H1 (cell line): ENCODE results near the gene ARHGEF3. TPM values are rescaled to one million over a fixed set of nuclear protein-coding genes. Genes with fewer than 3 reads are reported as not detected.

Experiments
- CTCF ChIA-PET: fragments of 300-600 bp; sonication (Branson Sonifier 250); formaldehyde crosslinking; loops from one replicate; lab custom pipeline; 2021; ENCODE audit not compliant: partially characterized antibody; lab: Charles Lee
- POLR2A ChIA-PET: fragments of 300-600 bp; sonication (Branson Sonifier 250); formaldehyde crosslinking; loops from one replicate; lab custom pipeline; 2021; ENCODE audit warnings: inconsistent platforms; ENCODE audit not compliant: partially characterized antibody; lab: Charles Lee
- DNase-seq, 2 experiments: peaks; one replicate each; pipeline versions ENCODE4 v3.0.0 to v3.0.0-alpha.2; 2010 to 2022; ENCODE audit warnings: low spot score in 2 of 2, low read depth in 1 of 2, mixed read lengths in 1 of 2
- FAIRE-seq: peaks from 2 replicates; lab custom pipeline; 2011; peaks lifted over from hg19 to GRCh38; lab: Jason Lieb, UNC
- H2AFZ ChIP-seq: 2 replicates; pipeline ENCODE4 v1.8.1; 2012; ENCODE audit warnings: low read length, inconsistent platforms
- H2AK5ac ChIP-seq: 2 replicates; pipeline ENCODE4 v1.6.1; 2013; ENCODE audit warnings: low read depth, low read length
- H2BK120ac ChIP-seq: replicated peaks from 2 replicates; pipeline ENCODE3; 2013; ENCODE audit warnings: low read depth, low read length, inconsistent platforms
- H2BK12ac ChIP-seq: 2 replicates; pipeline ENCODE4 v1.6.1; 2013; ENCODE audit warnings: low read depth, low read length
- H2BK15ac ChIP-seq: 2 replicates; pipeline ENCODE4 v1.6.1; 2013; ENCODE audit warnings: low read length
- H2BK20ac ChIP-seq: 2 replicates; pipeline ENCODE4 v1.6.1; 2013; ENCODE audit warnings: low read length
- H2BK5ac ChIP-seq: 2 replicates; pipeline ENCODE4 v1.6.1; 2013; ENCODE audit warnings: low read depth, low read length
- H3K14ac ChIP-seq: 2 replicates; pipeline ENCODE4 v1.6.1; 2013; ENCODE audit warnings: inconsistent platforms; ENCODE audit not compliant: insufficient read length
- H3K18ac ChIP-seq: 2 replicates; pipeline ENCODE4 v1.6.1; 2013; ENCODE audit warnings: low read length; ENCODE audit errors: extremely low read depth
- H3K23ac ChIP-seq: 2 replicates; pipeline ENCODE4 v1.6.1; 2013; ENCODE audit warnings: inconsistent platforms; ENCODE audit not compliant: insufficient read length
- H3K23me2 ChIP-seq: 2 replicates; pipeline ENCODE4 v1.6.1; 2013; ENCODE audit warnings: low read depth, low read length
- H3K27ac ChIP-seq: 2 replicates; pipeline ENCODE4 v1.6.1; 2011; ENCODE audit warnings: low read depth, low read length, inconsistent platforms
- H3K27me3 ChIP-seq, 4 experiments: replicated peaks in 1 of 4; 1 replicate in 1 of 4; 2 replicates in 3 of 4; pipeline versions ENCODE4 v1.6.1 to v1.8.1; 2011 to 2013; ENCODE audit warnings: low read length in 3 of 4, mild to moderate bottlenecking in 3 of 4, inconsistent platforms in 2 of 4, mixed read lengths in 2 of 4, moderate library complexity in 1 of 4; ENCODE audit not compliant: control insufficient read depth in 3 of 4, insufficient read depth in 3 of 4; ENCODE audit errors: extremely low read depth in 1 of 4
- H3K36me3 ChIP-seq, 4 experiments: 2 replicates each; pipeline versions ENCODE4 v1.6.1 to v1.8.1; 2011 to 2013; ENCODE audit warnings: mild to moderate bottlenecking in 4 of 4, low read length in 3 of 4, moderate library complexity in 2 of 4, control low read depth in 1 of 4, inconsistent platforms in 1 of 4; ENCODE audit not compliant: insufficient read depth in 4 of 4, control insufficient read depth in 2 of 4
- H3K4ac ChIP-seq: replicated peaks from 2 replicates; pipeline ENCODE3; 2013; ENCODE audit warnings: low read length, low read depth, mixed read lengths, inconsistent platforms; ENCODE audit not compliant: insufficient read length
- H3K4me1 ChIP-seq, 4 experiments: replicated peaks in 1 of 4; 1 replicate in 1 of 4; 2 replicates in 3 of 4; pipeline versions ENCODE4 v1.6.1 to v1.8.1; 2011 to 2013; ENCODE audit warnings: low read length in 3 of 4, inconsistent platforms in 2 of 4, mixed read lengths in 1 of 4; ENCODE audit not compliant: insufficient read depth in 4 of 4, control insufficient read depth in 3 of 4
- H3K4me2 ChIP-seq, 2 experiments: 2 replicates each; pipeline versions ENCODE4 v1.6.1 to v1.8.1; 2011 to 2013; ENCODE audit warnings: low read depth in 2 of 2, low read length in 2 of 2, control low read depth in 1 of 2, inconsistent platforms in 1 of 2, mild to moderate bottlenecking in 1 of 2; ENCODE audit not compliant: insufficient read depth in 1 of 2
- H3K4me3 ChIP-seq, 4 experiments: fragments of 200-600, 300-600 bp in 1 of 4; sonication (generic), shearing (Covaris generic), sonication (Bioruptor Twin) in 1 of 4; 2 replicates each; pipeline versions ENCODE4 v1.5.1 to v1.8.1; 2011 to 2016; ENCODE audit warnings: low read length in 4 of 4, low read depth in 3 of 4, control low read depth in 2 of 4, inconsistent platforms in 2 of 4, mild to moderate bottlenecking in 2 of 4, mixed read lengths in 1 of 4, moderate library complexity in 1 of 4; ENCODE audit not compliant: insufficient read depth in 2 of 4; ENCODE audit errors: extremely low read depth in 1 of 4
- H3K56ac ChIP-seq: replicated peaks from 2 replicates; pipeline ENCODE3; 2013; ENCODE audit warnings: low read depth, mild to moderate bottlenecking, mixed read lengths, low read length, inconsistent platforms; ENCODE audit not compliant: insufficient read length
- H3K79me1 ChIP-seq: 2 replicates; pipeline ENCODE4 v1.6.1; 2013; ENCODE audit warnings: low read depth, low read length, control low read depth
- H3K79me2 ChIP-seq, 2 experiments: 2 replicates each; pipeline versions ENCODE4 v1.6.1 to v1.8.1; 2012 to 2013; ENCODE audit warnings: low read length in 2 of 2, mild to moderate bottlenecking in 2 of 2, inconsistent platforms in 1 of 2; ENCODE audit not compliant: insufficient read depth in 2 of 2, control insufficient read depth in 1 of 2
- H3K9ac ChIP-seq, 4 experiments: replicated peaks in 1 of 4; 1 replicate in 1 of 4; 2 replicates in 3 of 4; pipeline versions ENCODE4 v1.6.1 to v1.8.1; 2011 to 2013; ENCODE audit warnings: low read depth in 3 of 4, low read length in 3 of 4, control low read depth in 2 of 4, mild to moderate bottlenecking in 2 of 4, moderate library complexity in 2 of 4, inconsistent platforms in 1 of 4; ENCODE audit errors: extremely low read depth in 1 of 4
- H3K9me3 ChIP-seq, 2 experiments: 2 replicates each; pipeline versions ENCODE4 v1.6.1 to v1.8.1; 2012 to 2013; ENCODE audit warnings: mild to moderate bottlenecking in 2 of 2, moderate library complexity in 2 of 2, control low read depth in 1 of 2, inconsistent platforms in 1 of 2, low read depth in 1 of 2, low read length in 1 of 2, mixed read lengths in 1 of 2; ENCODE audit not compliant: insufficient read depth in 2 of 2
- H4K20me1 ChIP-seq, 2 experiments: replicated peaks in 1 of 2; 2 replicates each; pipeline versions ENCODE3 to v1.8.1; 2011 to 2013; ENCODE audit warnings: inconsistent platforms in 2 of 2, low read length in 2 of 2, mild to moderate bottlenecking in 1 of 2; ENCODE audit not compliant: insufficient read depth in 2 of 2, control insufficient read depth in 1 of 2
- H4K5ac ChIP-seq: 2 replicates; pipeline ENCODE4 v1.6.1; 2013; ENCODE audit warnings: low read length, low read depth, mixed read lengths, inconsistent platforms; ENCODE audit not compliant: insufficient read length
- H4K8ac ChIP-seq: 2 replicates; pipeline ENCODE4 v1.8.0; 2013; ENCODE audit warnings: mild to moderate bottlenecking, moderate library complexity, low read length, inconsistent platforms; ENCODE audit not compliant: insufficient read depth; ENCODE audit errors: extremely low read depth
- H4K91ac ChIP-seq: replicated peaks from 2 replicates; pipeline ENCODE3; 2013; ENCODE audit warnings: low read length, mixed read lengths, inconsistent platforms; ENCODE audit not compliant: insufficient read length
- FOSL1 ChIP-seq: IDR thresholded peaks from 2 replicates; pipeline ENCODE4 v1.6.1; 2011; ENCODE audit warnings: mild to moderate bottlenecking, low read depth, low read length, moderate library complexity; ENCODE audit not compliant: insufficient read depth
- MAFK ChIP-seq: IDR thresholded peaks from 2 replicates; pipeline ENCODE4 v1.6.1; 2012; ENCODE audit warnings: low read depth, mild to moderate bottlenecking, improper control_type of control experiment, low read length
- POU5F1 ChIP-seq: IDR thresholded peaks from 2 replicates; pipeline ENCODE4 v1.6.1; 2011; ENCODE audit warnings: low read depth, mild to moderate bottlenecking, low read length, moderate library complexity
- TBP ChIP-seq: IDR thresholded peaks from 2 replicates; pipeline ENCODE4 v1.6.1; 2011; ENCODE audit warnings: low read depth, low read length, improper control_type of control experiment
- TCF12 ChIP-seq: IDR thresholded peaks from 2 replicates; pipeline ENCODE4 v1.6.1; 2011; ENCODE audit warnings: low read depth, mild to moderate bottlenecking, low read length
- ZNF274 ChIP-seq: IDR thresholded peaks from 2 replicates; pipeline ENCODE4 v1.7.0; 2012; ENCODE audit warnings: low read length, borderline replicate concordance; ENCODE audit errors: extremely low read depth
- WGBS, 2 experiments: shearing (Covaris generic) in 1 of 2; methylation state at CpG; one replicate each; pipeline versions ENCODE4 v1.1.6 to v1.1.7; 2013 to 2015; ENCODE audit warnings: low lambda C conversion rate in 2 of 2, mixed read lengths in 2 of 2, inconsistent platforms in 1 of 2, low coverage in 1 of 2, missing lambda C conversion rate in 1 of 2; ENCODE audit not compliant: insufficient replicate concordance in 2 of 2, insufficient coverage in 1 of 2, insufficient read length in 1 of 2; ENCODE audit errors: extremely low coverage in 1 of 2, missing lambda C conversion rate in 1 of 2; 5-methylcytosine and 5-hydroxymethylcytosine counted together
- polyA plus RNA-seq, 7 experiments: library from polyadenylated mRNA; depleted of rRNA in 3 of 7; stranded (reverse) in 5 of 7; unstranded in 2 of 7; fragments of >200 nt in 5 of 7; fragments of 200-250 nt in 2 of 7; gene quantifications; 1 replicate in 5 of 7; 2 replicates in 1 of 7; 4 replicates in 1 of 7; pipeline versions ENCODE4 v1.2.1 to v1.2.3, GENCODE V29; 2011 to 2013; ENCODE audit warnings: missing spikeins in 2 of 7, mixed read lengths in 2 of 7
- total RNA-seq: library from RNA; stranded (reverse); fragmentation: NEBNext Ultra II Directional; extraction: Animal tissue kit (Norgen Biotek cat#: 25700); gene quantifications from 2 replicates; pipeline ENCODE4 v1.2.1, GENCODE V29; 2021

The ARHGEF3 gene
- total and polyA plus RNA-seq, 2 of the 8 experiments (the other 6 are each of a cell fraction or from before 2014, with no cell fraction given) = 2.8 to 6.0 TPM

- WGBS, 2 experiments = 96% methylated on average over 6 of the region's 6 CpGs; no CpG with 5 or more reads in 1 of the 2 experiments
- no peak overlapping the region for H2AFZ ChIP-seq
- H3K4me3 ChIP-seq = no peak overlapping the region
- no peak overlapping the region for H2BK12ac ChIP-seq
- H3K36me3 ChIP-seq = no peaks in the 10 kb centered on the region
- H2BK120ac ChIP-seq = no peak overlapping the region
- no peaks in the 10 kb centered on the region; a peak in 1 of 7 replicates for H3K4me1 ChIP-seq
- no peak overlapping the region for H2BK5ac ChIP-seq
- H3K23me2 ChIP-seq = no peaks in the 10 kb centered on the region
- H4K8ac ChIP-seq = no peak overlapping the region
- H3K27me3 ChIP-seq = no peaks in the 10 kb centered on the region
- no peak overlapping the region for H3K9ac ChIP-seq
- ChIA-PET CTCF (interaction anchor here (0.8 to 4.5 kb wide), 4 partner anchors 12 to 381 kb away, joined by 3 to 45 read pairs (median 4); partner anchors contain the start of gene ARHGEF3), POLR2A (no interaction called here)
- no peak overlapping the region for H3K27ac ChIP-seq
- no peak overlapping the region for H2BK20ac ChIP-seq
- no peak for FAIRE-seq
- H4K5ac ChIP-seq = no peak overlapping the region
- no peak overlapping the region for H3K23ac ChIP-seq
- no peak overlapping the region for H2AK5ac ChIP-seq
- H4K91ac ChIP-seq = no peak overlapping the region
- H3K18ac ChIP-seq = no peak overlapping the region
- H3K4me2 ChIP-seq = no peak overlapping the region
- H3K79me2 ChIP-seq = no peaks in the 10 kb centered on the region
- no peak overlapping the region for H3K56ac ChIP-seq
- no peak for DNase-seq
- no peaks in the 10 kb centered on the region for H4K20me1 ChIP-seq
- H2BK15ac ChIP-seq = no peak overlapping the region
- H3K9me3 ChIP-seq = no peaks in the 10 kb centered on the region
- no peak overlapping the region for H3K4ac ChIP-seq
- H3K79me1 ChIP-seq = no peaks in the 10 kb centered on the region
- H3K14ac ChIP-seq = no peak overlapping the region
- no peak for TF ChIP-seq ZNF274
- no peak for TF ChIP-seq TBP
- TF ChIP-seq POU5F1 = no peak
- no peak for TF ChIP-seq MAFK
- TF ChIP-seq FOSL1 = no peak
- TF ChIP-seq TCF12 = no peak
Measured at GRCh38 chr3:56787784-56788256, 13.9 kb downstream of the ARHGEF3 start.
